ENCODE measurements around the gene TMEM91.

DNA sequence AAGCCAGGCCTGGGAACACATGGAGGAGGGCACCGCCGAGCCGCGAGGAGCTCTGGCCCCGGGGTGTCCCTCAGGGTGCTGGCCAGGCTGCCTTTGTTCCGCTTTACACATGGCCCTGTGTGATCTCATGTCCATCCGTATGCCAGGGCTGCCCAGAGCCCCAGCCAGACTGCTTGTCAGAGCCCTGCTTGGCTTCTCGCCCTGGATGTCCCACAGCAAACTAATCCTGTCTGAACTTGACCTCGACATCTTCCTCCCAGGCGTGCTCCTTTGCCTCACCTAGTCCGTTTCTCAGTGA is 35.6 kb downstream of the TMEM91 start:
- TF ChIP-seq, protein P1, sequence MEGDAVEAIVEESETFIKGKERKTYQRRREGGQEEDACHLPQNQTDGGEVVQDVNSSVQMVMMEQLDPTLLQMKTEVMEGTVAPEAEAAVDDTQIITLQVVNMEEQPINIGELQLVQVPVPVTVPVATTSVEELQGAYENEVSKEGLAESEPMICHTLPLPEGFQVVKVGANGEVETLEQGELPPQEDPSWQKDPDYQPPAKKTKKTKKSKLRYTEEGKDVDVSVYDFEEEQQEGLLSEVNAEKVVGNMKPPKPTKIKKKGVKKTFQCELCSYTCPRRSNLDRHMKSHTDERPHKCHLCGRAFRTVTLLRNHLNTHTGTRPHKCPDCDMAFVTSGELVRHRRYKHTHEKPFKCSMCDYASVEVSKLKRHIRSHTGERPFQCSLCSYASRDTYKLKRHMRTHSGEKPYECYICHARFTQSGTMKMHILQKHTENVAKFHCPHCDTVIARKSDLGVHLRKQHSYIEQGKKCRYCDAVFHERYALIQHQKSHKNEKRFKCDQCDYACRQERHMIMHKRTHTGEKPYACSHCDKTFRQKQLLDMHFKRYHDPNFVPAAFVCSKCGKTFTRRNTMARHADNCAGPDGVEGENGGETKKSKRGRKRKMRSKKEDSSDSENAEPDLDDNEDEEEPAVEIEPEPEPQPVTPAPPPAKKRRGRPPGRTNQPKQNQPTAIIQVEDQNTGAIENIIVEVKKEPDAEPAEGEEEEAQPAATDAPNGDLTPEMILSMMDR (IDR thresholded peaks at IDR 0.05) = no peak
- TF ChIP-seq POLR2A (IDR thresholded peaks at IDR 0.05) (no peak), EP300 (IDR thresholded peaks at IDR 0.05) (no peak)

Data from ovary (tissue), 3 donors.